Endothelial cell of umbilical vein (primary cell): ENCODE results near the gene ZBTB21. TPM values are rescaled to one million over a fixed set of nuclear protein-coding genes. Genes with fewer than 3 reads are reported as not detected.

Experiments used
- BruUV-seq: library from RNA; stranded (reverse); fragments of 400-500 nt; replicated peaks from 2 replicates; lab custom pipeline; 2021; lab: Mats Ljungman, UMichigan
- CTCF ChIA-PET: fragments of 300-600, 350-600 bp; sonication (Branson Sonifier 250); formaldehyde crosslinking; loops from one replicate; lab custom pipeline; 2021; ENCODE audit warnings: antibody characterized with exemption, inconsistent platforms; lab: Charles Lee
- POLR2A ChIA-PET: fragments of 300-600, 350-600 bp; sonication (Branson Sonifier 250); formaldehyde crosslinking; loops from one replicate; lab custom pipeline; 2021; ENCODE audit warnings: antibody characterized with exemption, inconsistent platforms; lab: Charles Lee
- DNase-seq: peaks from one replicate; pipeline ENCODE4 v3.0.0-alpha.2; 2011; ENCODE audit warnings: low read depth, low spot score
- FAIRE-seq: peaks from 2 replicates; lab custom pipeline; 2011; peaks lifted over from hg19 to GRCh38; lab: Jason Lieb, UNC
- H2AFZ ChIP-seq: 2 replicates; pipeline ENCODE4 v1.6.0; 2012; ENCODE audit warnings: low read depth, low read length, control low read depth, inconsistent platforms
- H3K27ac ChIP-seq: 2 replicates; pipeline ENCODE4 v1.5.1; 2011; ENCODE audit warnings: low read depth, mild to moderate bottlenecking, control low read depth, low read length, moderate library complexity; ENCODE audit not compliant: insufficient read depth
- H3K27me3 ChIP-seq, 2 experiments: 2 replicates each; pipeline versions ENCODE4 v1.6.0 to v1.6.1; 2011; ENCODE audit warnings: low read length in 2 of 2, mixed read lengths in 1 of 2; ENCODE audit not compliant: control insufficient read depth in 2 of 2, insufficient read depth in 2 of 2
- H3K36me3 ChIP-seq, 2 experiments: 2 replicates in 1 of 2; 3 replicates in 1 of 2; pipeline ENCODE4 v1.5.1; 2011; ENCODE audit warnings: low read length in 2 of 2, mild to moderate bottlenecking in 1 of 2, moderate library complexity in 1 of 2; ENCODE audit not compliant: control insufficient read depth in 2 of 2, insufficient read depth in 2 of 2; ENCODE audit errors: extremely low read depth in 1 of 2
- H3K4me1 ChIP-seq: 3 replicates; pipeline ENCODE4 v1.5.1; 2011; ENCODE audit warnings: mild to moderate bottlenecking, low read length; ENCODE audit not compliant: control insufficient read depth, insufficient read depth; ENCODE audit errors: extremely low read depth
- H3K4me2 ChIP-seq: 2 replicates; pipeline ENCODE4 v1.6.1; 2011; ENCODE audit warnings: low read length, control low read depth, mixed read lengths; ENCODE audit not compliant: insufficient read depth
- H3K4me3 ChIP-seq, 3 experiments: fragments of 200-600 bp in 1 of 3; sonication (generic), shearing (Covaris generic) in 1 of 3; replicated peaks in 1 of 3; 2 replicates each; pipeline ENCODE4 v1.5.1; 2011 to 2016; ENCODE audit warnings: control low read depth in 3 of 3, low read length in 3 of 3, mild to moderate bottlenecking in 2 of 3, inconsistent platforms in 1 of 3, low read depth in 1 of 3, moderate library complexity in 1 of 3; ENCODE audit not compliant: insufficient read depth in 1 of 3
- H3K79me2 ChIP-seq: 2 replicates; pipeline ENCODE4 v1.6.0; 2012; ENCODE audit warnings: low read length, inconsistent platforms; ENCODE audit not compliant: control insufficient read depth, insufficient read depth
- H3K9ac ChIP-seq: replicated peaks from 2 replicates; pipeline ENCODE3; 2011; ENCODE audit warnings: low read length, control low read depth; ENCODE audit not compliant: insufficient read depth; ENCODE audit errors: extremely low read depth
- H3K9me1 ChIP-seq: replicated peaks from 3 replicates; pipeline ENCODE4 v1.6.0; 2011; ENCODE audit warnings: mild to moderate bottlenecking, low read length; ENCODE audit not compliant: control insufficient read depth, insufficient read depth; ENCODE audit errors: extremely low read depth
- H3K9me3 ChIP-seq: replicated peaks from 2 replicates; pipeline ENCODE4 v1.5.1; 2012; ENCODE audit warnings: low read length, inconsistent platforms; ENCODE audit not compliant: control insufficient read depth, insufficient read depth
- H4K20me1 ChIP-seq: replicated peaks from 2 replicates; pipeline ENCODE3; 2011; ENCODE audit warnings: mild to moderate bottlenecking, low read length; ENCODE audit not compliant: control insufficient read depth, insufficient read depth; ENCODE audit errors: extremely low read depth
- EZH2 ChIP-seq: IDR thresholded peaks from 2 replicates; pipeline ENCODE4 v1.6.1; 2012; ENCODE audit warnings: borderline replicate concordance, low read depth, mild to moderate bottlenecking, moderate library complexity, low read length, inconsistent platforms; ENCODE audit not compliant: severe bottlenecking
- FOS ChIP-seq: IDR thresholded peaks from 2 replicates; pipeline ENCODE4 v1.6.1; 2011; ENCODE audit warnings: mild to moderate bottlenecking, low read length, moderate library complexity, borderline replicate concordance; ENCODE audit not compliant: insufficient read depth
- GATA2 ChIP-seq: IDR thresholded peaks from 2 replicates; pipeline ENCODE4 v1.7.0; 2011; ENCODE audit warnings: low read depth, mild to moderate bottlenecking, moderate library complexity, mixed read lengths, low read length; ENCODE audit not compliant: insufficient read length, insufficient read depth
- JUN ChIP-seq: IDR thresholded peaks from 2 replicates; pipeline ENCODE4 v1.6.1; 2011; ENCODE audit warnings: borderline replicate concordance, low read depth; ENCODE audit not compliant: insufficient read length, insufficient read depth
- MYC ChIP-seq: IDR thresholded peaks from one replicate; pipeline ENCODE4 v1.6.1; 2011; ENCODE audit warnings: mild to moderate bottlenecking, low read depth, low read length
- POLR2A ChIP-seq: IDR thresholded peaks from 2 replicates; pipeline ENCODE4 v1.6.1; 2012; ENCODE audit warnings: low read depth, mild to moderate bottlenecking, control low read depth, low read length
- POLR2AphosphoS5 ChIP-seq: IDR thresholded peaks from 2 replicates; pipeline ENCODE4 v1.6.1; 2012; ENCODE audit warnings: low read depth, mild to moderate bottlenecking, control low read depth, low read length, moderate library complexity; ENCODE audit not compliant: insufficient read depth
- dilution Hi-C: fragments of 300-500 bp; cut with MboI; formaldehyde crosslinking; loops from one replicate; pipeline ENCODE4 v1.15.0; 2019; ENCODE audit warnings: low sequenced_read_pairs; ENCODE audit not compliant: extremely low pct_ligation_motif_present
- intact Hi-C: fragments of 100-400 bp; cut with micrococcal nuclease; formaldehyde crosslinking; loops from one replicate; pipeline ENCODE4 v1.10.0; 2022
- polyA plus RNA-seq, 4 experiments: library from polyadenylated mRNA; depleted of rRNA in 3 of 4; stranded (reverse) in 3 of 4; unstranded in 1 of 4; fragments of >200 nt; gene quantifications; 2 replicates each; pipeline versions ENCODE4 v1.2.1 to v1.2.3, GENCODE V29; 2011 to 2012; ENCODE audit warnings: missing spikeins in 1 of 4
- total RNA-seq: library from RNA; stranded (reverse); gene quantifications from 2 replicates; pipeline ENCODE4 v1.2.3, GENCODE V29; 2021
- TF ChIP-seq, protein P1 (sequence below): IDR thresholded peaks from 2 replicates; pipeline ENCODE4 v1.6.1; 2011; ENCODE audit not compliant: insufficient read depth, insufficient read length
- TF ChIP-seq, protein P2 (sequence below), 2 donors: IDR thresholded peaks; 1 replicate in 1 of 2; 2 replicates in 1 of 2; pipeline ENCODE4 v1.5.1; 2011; ENCODE audit warnings: low read length in 2 of 2, mild to moderate bottlenecking in 2 of 2, moderate library complexity in 2 of 2, control low read depth in 1 of 2, inconsistent platforms in 1 of 2, low read depth in 1 of 2; ENCODE audit not compliant: insufficient read depth in 1 of 2; ENCODE audit errors: extremely low read depth in 1 of 2

ZBTB21 gene
- total and polyA plus RNA-seq, 2 donors (not counting 3 experiments of a cell fraction or from before 2014, with no cell fraction given) = 2.8 to 12.4 TPM

DNA sequence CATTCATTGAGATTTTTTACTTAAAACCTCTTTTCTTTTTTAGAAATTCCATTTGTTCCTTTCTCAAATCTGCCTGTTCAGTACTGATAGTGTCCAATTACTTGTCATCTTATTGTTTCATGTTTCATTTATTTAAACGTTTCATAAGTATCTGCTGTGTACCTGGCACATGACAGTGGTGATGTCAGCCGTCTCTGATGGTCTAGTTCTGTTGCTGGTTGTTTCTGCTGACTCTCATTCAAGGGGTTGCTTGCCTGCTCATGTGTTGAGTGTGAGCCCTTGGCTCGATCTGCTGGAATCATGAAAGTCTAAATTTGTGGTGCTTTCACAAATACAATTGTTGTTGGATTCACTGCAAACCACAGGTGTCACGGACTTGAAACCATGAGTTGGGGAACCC is 30.8 kb downstream of the ZBTB21 start:
- Histone ChIP-seq H3K9ac (no peak overlapping the region), H3K4me1 (peaks cover 2% of the 10 kb centered on the region), H3K36me3 (no peaks in the 10 kb centered on the region), H3K9me1 (no peaks in the 10 kb centered on the region), H3K4me3 (no peak overlapping the region), H2AFZ (no peak overlapping the region), H3K27me3 (peaks cover 0 to 2% of the 10 kb centered on the region in 2 experiments), H4K20me1 (no peaks in the 10 kb centered on the region), H3K27ac (no peak overlapping the region), H3K4me2 (no peak overlapping the region), H3K79me2 (no peaks in the 10 kb centered on the region), H3K9me3 (no peaks in the 10 kb centered on the region)
- intact Hi-C loops (no loop called here), dilution Hi-C loops (no loop called here)
- BruUV-seq = no TSS peak
- DNase-seq (no peak), FAIRE-seq (no peak)
- no peak for TF ChIP-seq FOS
- TF ChIP-seq JUN = no peak
- no peak for TF ChIP-seq EZH2
- CTCF ChIA-PET = interaction anchor here (1.5 kb wide), 1 partner anchor 28 kb away, joined by 3 read pairs; no protein-coding TSS in a partner anchor
- POLR2A ChIA-PET = no interaction called here

DNA sequence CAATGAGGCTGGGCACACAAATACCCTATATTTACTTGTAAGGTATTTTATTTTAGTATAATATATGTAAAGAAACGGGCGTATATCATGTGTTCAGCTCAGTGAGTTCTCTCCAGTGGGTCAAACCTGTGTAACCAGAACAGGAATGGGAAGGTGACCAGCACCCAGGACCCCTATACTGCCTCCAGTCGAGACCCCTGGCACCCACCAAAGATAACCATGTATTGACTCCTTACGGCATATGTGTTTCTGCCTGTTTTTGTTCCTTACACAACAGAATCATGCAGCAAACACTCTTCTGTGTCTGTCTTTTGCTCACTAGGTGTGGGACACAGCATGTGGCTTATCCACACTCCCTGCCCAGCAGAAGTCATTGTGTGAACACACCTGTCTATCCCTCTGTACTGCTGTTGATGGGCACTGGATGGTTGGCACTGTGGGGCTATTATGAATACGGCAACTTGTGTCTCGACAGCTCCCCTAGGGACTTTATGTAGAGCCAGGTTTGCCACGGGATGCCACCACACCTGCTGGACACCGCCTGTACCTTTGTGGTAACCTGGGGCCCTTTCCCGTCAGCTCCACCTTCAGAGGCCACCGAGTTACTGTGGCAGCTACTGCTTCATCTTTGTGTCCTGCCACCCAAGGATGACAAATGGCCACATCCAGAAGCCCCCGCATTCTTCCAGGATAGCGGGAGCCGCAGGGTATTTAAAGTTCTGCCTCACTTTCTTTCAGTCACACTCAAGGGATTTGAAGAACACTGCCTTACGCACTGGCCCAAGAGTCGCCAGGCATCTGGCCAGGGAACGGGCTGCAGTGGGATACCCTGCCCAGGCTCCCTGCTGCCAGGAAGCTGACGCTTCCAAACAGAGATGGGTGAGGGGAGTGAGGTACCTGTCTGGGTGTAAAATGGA is 32.9 kb downstream of the ZBTB21 start:
- Histone ChIP-seq H3K9me1 (no peaks in the 10 kb centered on the region), H3K4me1 (peaks cover 7% of the 10 kb centered on the region), H3K9me3 (no peaks in the 10 kb centered on the region), H3K79me2 (no peaks in the 10 kb centered on the region), H3K4me2 (no peak overlapping the region), H3K4me3 (no peak overlapping the region), H2AFZ (no peak overlapping the region), H4K20me1 (no peaks in the 10 kb centered on the region), H3K27me3 (peaks cover 0 to 2% of the 10 kb centered on the region in 2 experiments), H3K36me3 (no peaks in the 10 kb centered on the region), H3K9ac (no peak overlapping the region), H3K27ac (no peak overlapping the region)
- CTCF ChIA-PET = no interaction called here
- DNase-seq (no peak), FAIRE-seq (no peak)
- intact Hi-C loops = no loop called here
- no TSS peak for BruUV-seq
- TF ChIP-seq, protein P1, sequence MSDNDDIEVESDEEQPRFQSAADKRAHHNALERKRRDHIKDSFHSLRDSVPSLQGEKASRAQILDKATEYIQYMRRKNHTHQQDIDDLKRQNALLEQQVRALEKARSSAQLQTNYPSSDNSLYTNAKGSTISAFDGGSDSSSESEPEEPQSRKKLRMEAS = no peak
- TF ChIP-seq MYC = no peak
- TF ChIP-seq POLR2A = no peak
- TF ChIP-seq EZH2 = no peak
- TF ChIP-seq GATA2 = no peak
- no peak for TF ChIP-seq FOS
- no peak for TF ChIP-seq JUN
- TF ChIP-seq, protein P2, sequence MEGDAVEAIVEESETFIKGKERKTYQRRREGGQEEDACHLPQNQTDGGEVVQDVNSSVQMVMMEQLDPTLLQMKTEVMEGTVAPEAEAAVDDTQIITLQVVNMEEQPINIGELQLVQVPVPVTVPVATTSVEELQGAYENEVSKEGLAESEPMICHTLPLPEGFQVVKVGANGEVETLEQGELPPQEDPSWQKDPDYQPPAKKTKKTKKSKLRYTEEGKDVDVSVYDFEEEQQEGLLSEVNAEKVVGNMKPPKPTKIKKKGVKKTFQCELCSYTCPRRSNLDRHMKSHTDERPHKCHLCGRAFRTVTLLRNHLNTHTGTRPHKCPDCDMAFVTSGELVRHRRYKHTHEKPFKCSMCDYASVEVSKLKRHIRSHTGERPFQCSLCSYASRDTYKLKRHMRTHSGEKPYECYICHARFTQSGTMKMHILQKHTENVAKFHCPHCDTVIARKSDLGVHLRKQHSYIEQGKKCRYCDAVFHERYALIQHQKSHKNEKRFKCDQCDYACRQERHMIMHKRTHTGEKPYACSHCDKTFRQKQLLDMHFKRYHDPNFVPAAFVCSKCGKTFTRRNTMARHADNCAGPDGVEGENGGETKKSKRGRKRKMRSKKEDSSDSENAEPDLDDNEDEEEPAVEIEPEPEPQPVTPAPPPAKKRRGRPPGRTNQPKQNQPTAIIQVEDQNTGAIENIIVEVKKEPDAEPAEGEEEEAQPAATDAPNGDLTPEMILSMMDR (IDR thresholded peaks at IDR 0.05; ENCODE audit: extremely low read depth in 1 of 2, insufficient read depth in 1 of 2, low read depth in 1 of 2, low read length in 2 of 2) = no peak
- TF ChIP-seq POLR2AphosphoS5 = no peak
- POLR2A ChIA-PET = no interaction called here
- dilution Hi-C loops = no loop called here
